Endothelial cell of umbilical vein (primary cell): Measurements from ENCODE around the gene TAS2R41. TPM values are rescaled to one million over a fixed set of nuclear protein-coding genes. Genes with fewer than 3 reads are reported as not detected.

Source experiments
- BruUV-seq: library from RNA; stranded (reverse); fragments of 400-500 nt; replicated peaks from 2 replicates; lab custom pipeline; 2021; lab: Mats Ljungman, UMichigan
- CTCF ChIA-PET: fragments of 300-600, 350-600 bp; sonication (Branson Sonifier 250); formaldehyde crosslinking; loops from one replicate; lab custom pipeline; 2021; ENCODE audit warnings: antibody characterized with exemption, inconsistent platforms; lab: Charles Lee
- POLR2A ChIA-PET: fragments of 300-600, 350-600 bp; sonication (Branson Sonifier 250); formaldehyde crosslinking; loops from one replicate; lab custom pipeline; 2021; ENCODE audit warnings: antibody characterized with exemption, inconsistent platforms; lab: Charles Lee
- DNase-seq: peaks from one replicate; pipeline ENCODE4 v3.0.0-alpha.2; 2011; ENCODE audit warnings: low read depth, low spot score
- FAIRE-seq: peaks from 2 replicates; lab custom pipeline; 2011; peaks lifted over from hg19 to GRCh38; lab: Jason Lieb, UNC
- H2AFZ ChIP-seq: 2 replicates; pipeline ENCODE4 v1.6.0; 2012; ENCODE audit warnings: low read depth, low read length, control low read depth, inconsistent platforms
- H3K27ac ChIP-seq: 2 replicates; pipeline ENCODE4 v1.5.1; 2011; ENCODE audit warnings: low read depth, mild to moderate bottlenecking, control low read depth, low read length, moderate library complexity; ENCODE audit not compliant: insufficient read depth
- H3K27me3 ChIP-seq, 2 experiments: 2 replicates each; pipeline versions ENCODE4 v1.6.0 to v1.6.1; 2011; ENCODE audit warnings: low read length in 2 of 2, mixed read lengths in 1 of 2; ENCODE audit not compliant: control insufficient read depth in 2 of 2, insufficient read depth in 2 of 2
- H3K36me3 ChIP-seq, 2 experiments: 2 replicates in 1 of 2; 3 replicates in 1 of 2; pipeline ENCODE4 v1.5.1; 2011; ENCODE audit warnings: low read length in 2 of 2, mild to moderate bottlenecking in 1 of 2, moderate library complexity in 1 of 2; ENCODE audit not compliant: control insufficient read depth in 2 of 2, insufficient read depth in 2 of 2; ENCODE audit errors: extremely low read depth in 1 of 2
- H3K4me1 ChIP-seq: 3 replicates; pipeline ENCODE4 v1.5.1; 2011; ENCODE audit warnings: mild to moderate bottlenecking, low read length; ENCODE audit not compliant: control insufficient read depth, insufficient read depth; ENCODE audit errors: extremely low read depth
- H3K4me2 ChIP-seq: 2 replicates; pipeline ENCODE4 v1.6.1; 2011; ENCODE audit warnings: low read length, control low read depth, mixed read lengths; ENCODE audit not compliant: insufficient read depth
- H3K4me3 ChIP-seq, 3 experiments: fragments of 200-600 bp in 1 of 3; sonication (generic), shearing (Covaris generic) in 1 of 3; replicated peaks in 1 of 3; 2 replicates each; pipeline ENCODE4 v1.5.1; 2011 to 2016; ENCODE audit warnings: control low read depth in 3 of 3, low read length in 3 of 3, mild to moderate bottlenecking in 2 of 3, inconsistent platforms in 1 of 3, low read depth in 1 of 3, moderate library complexity in 1 of 3; ENCODE audit not compliant: insufficient read depth in 1 of 3
- H3K79me2 ChIP-seq: 2 replicates; pipeline ENCODE4 v1.6.0; 2012; ENCODE audit warnings: low read length, inconsistent platforms; ENCODE audit not compliant: control insufficient read depth, insufficient read depth
- H3K9ac ChIP-seq: replicated peaks from 2 replicates; pipeline ENCODE3; 2011; ENCODE audit warnings: low read length, control low read depth; ENCODE audit not compliant: insufficient read depth; ENCODE audit errors: extremely low read depth
- H3K9me1 ChIP-seq: replicated peaks from 3 replicates; pipeline ENCODE4 v1.6.0; 2011; ENCODE audit warnings: mild to moderate bottlenecking, low read length; ENCODE audit not compliant: control insufficient read depth, insufficient read depth; ENCODE audit errors: extremely low read depth
- H3K9me3 ChIP-seq: replicated peaks from 2 replicates; pipeline ENCODE4 v1.5.1; 2012; ENCODE audit warnings: low read length, inconsistent platforms; ENCODE audit not compliant: control insufficient read depth, insufficient read depth
- H4K20me1 ChIP-seq: replicated peaks from 2 replicates; pipeline ENCODE3; 2011; ENCODE audit warnings: mild to moderate bottlenecking, low read length; ENCODE audit not compliant: control insufficient read depth, insufficient read depth; ENCODE audit errors: extremely low read depth
- EZH2 ChIP-seq: IDR thresholded peaks from 2 replicates; pipeline ENCODE4 v1.6.1; 2012; ENCODE audit warnings: borderline replicate concordance, low read depth, mild to moderate bottlenecking, moderate library complexity, low read length, inconsistent platforms; ENCODE audit not compliant: severe bottlenecking
- FOS ChIP-seq: IDR thresholded peaks from 2 replicates; pipeline ENCODE4 v1.6.1; 2011; ENCODE audit warnings: mild to moderate bottlenecking, low read length, moderate library complexity, borderline replicate concordance; ENCODE audit not compliant: insufficient read depth
- GATA2 ChIP-seq: IDR thresholded peaks from 2 replicates; pipeline ENCODE4 v1.7.0; 2011; ENCODE audit warnings: low read depth, mild to moderate bottlenecking, moderate library complexity, mixed read lengths, low read length; ENCODE audit not compliant: insufficient read length, insufficient read depth
- JUN ChIP-seq: IDR thresholded peaks from 2 replicates; pipeline ENCODE4 v1.6.1; 2011; ENCODE audit warnings: borderline replicate concordance, low read depth; ENCODE audit not compliant: insufficient read length, insufficient read depth
- MYC ChIP-seq: IDR thresholded peaks from one replicate; pipeline ENCODE4 v1.6.1; 2011; ENCODE audit warnings: mild to moderate bottlenecking, low read depth, low read length
- POLR2A ChIP-seq: IDR thresholded peaks from 2 replicates; pipeline ENCODE4 v1.6.1; 2012; ENCODE audit warnings: low read depth, mild to moderate bottlenecking, control low read depth, low read length
- POLR2AphosphoS5 ChIP-seq: IDR thresholded peaks from 2 replicates; pipeline ENCODE4 v1.6.1; 2012; ENCODE audit warnings: low read depth, mild to moderate bottlenecking, control low read depth, low read length, moderate library complexity; ENCODE audit not compliant: insufficient read depth
- dilution Hi-C: fragments of 300-500 bp; cut with MboI; formaldehyde crosslinking; loops from one replicate; pipeline ENCODE4 v1.15.0; 2019; ENCODE audit warnings: low sequenced_read_pairs; ENCODE audit not compliant: extremely low pct_ligation_motif_present
- intact Hi-C: fragments of 100-400 bp; cut with micrococcal nuclease; formaldehyde crosslinking; loops from one replicate; pipeline ENCODE4 v1.10.0; 2022
- polyA plus RNA-seq, 4 experiments: library from polyadenylated mRNA; depleted of rRNA in 3 of 4; stranded (reverse) in 3 of 4; unstranded in 1 of 4; fragments of >200 nt; gene quantifications; 2 replicates each; pipeline versions ENCODE4 v1.2.1 to v1.2.3, GENCODE V29; 2011 to 2012; ENCODE audit warnings: missing spikeins in 1 of 4
- total RNA-seq: library from RNA; stranded (reverse); gene quantifications from 2 replicates; pipeline ENCODE4 v1.2.3, GENCODE V29; 2021
- TF ChIP-seq, protein P1 (sequence below): IDR thresholded peaks from 2 replicates; pipeline ENCODE4 v1.6.1; 2011; ENCODE audit not compliant: insufficient read depth, insufficient read length
- TF ChIP-seq, protein P2 (sequence below), 2 donors: IDR thresholded peaks; 1 replicate in 1 of 2; 2 replicates in 1 of 2; pipeline ENCODE4 v1.5.1; 2011; ENCODE audit warnings: low read length in 2 of 2, mild to moderate bottlenecking in 2 of 2, moderate library complexity in 2 of 2, control low read depth in 1 of 2, inconsistent platforms in 1 of 2, low read depth in 1 of 2; ENCODE audit not compliant: insufficient read depth in 1 of 2; ENCODE audit errors: extremely low read depth in 1 of 2

Gene TAS2R41
- total and polyA plus RNA-seq, 2 donors (not counting 3 experiments of a cell fraction or from before 2014, with no cell fraction given): not detected

DNA sequence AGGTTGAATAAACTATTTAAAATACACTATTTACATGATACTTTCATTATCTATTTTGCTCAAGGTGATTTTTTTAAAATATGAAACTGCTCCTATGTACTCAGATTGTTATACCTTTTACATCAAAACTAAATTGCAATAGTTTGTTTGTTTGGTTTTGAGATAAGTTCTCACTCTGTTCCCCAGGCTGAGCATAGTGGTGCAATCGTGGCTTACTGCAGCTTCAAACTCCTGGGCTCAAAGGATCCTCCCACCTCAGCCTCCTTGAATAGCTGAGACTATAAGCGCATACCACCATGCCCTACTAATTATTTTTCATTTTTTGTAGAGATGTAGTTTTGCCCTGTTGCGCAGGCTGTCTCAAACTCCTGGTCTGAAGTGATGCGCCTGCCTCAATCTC, 21.7 kb upstream of the TAS2R41 start:
- Histone ChIP-seq H3K4me2 (no peak overlapping the region), H3K4me3 (no peak overlapping the region), H3K27ac (no peak overlapping the region), H3K27me3 (no peaks in the 10 kb centered on the region), H3K4me1 (peaks cover 13% of the 10 kb centered on the region), H3K36me3 (no peaks in the 10 kb centered on the region), H3K79me2 (no peaks in the 10 kb centered on the region), H4K20me1 (no peaks in the 10 kb centered on the region), H3K9ac (no peak overlapping the region), H3K9me3 (no peaks in the 10 kb centered on the region), H2AFZ (no peak overlapping the region), H3K9me1 (no peaks in the 10 kb centered on the region)
- dilution Hi-C loops (no loop called here), intact Hi-C loops (no loop called here)
- ChIA-PET CTCF (interaction anchor here (1.0 to 1.1 kb wide), 2 partner anchors 18 to 57 kb away, joined by 3 to 4 read pairs; no protein-coding TSS in a partner anchor), POLR2A (no interaction called here)
- DNase-seq (no peak), FAIRE-seq (no peak)
- TF ChIP-seq POLR2A (no peak), GATA2 (no peak), POLR2AphosphoS5 (no peak), EZH2 (no peak), FOS (no peak), JUN (no peak), MYC (no peak)
- TF ChIP-seq, protein P1, sequence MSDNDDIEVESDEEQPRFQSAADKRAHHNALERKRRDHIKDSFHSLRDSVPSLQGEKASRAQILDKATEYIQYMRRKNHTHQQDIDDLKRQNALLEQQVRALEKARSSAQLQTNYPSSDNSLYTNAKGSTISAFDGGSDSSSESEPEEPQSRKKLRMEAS: no peak
- TF ChIP-seq, protein P2, sequence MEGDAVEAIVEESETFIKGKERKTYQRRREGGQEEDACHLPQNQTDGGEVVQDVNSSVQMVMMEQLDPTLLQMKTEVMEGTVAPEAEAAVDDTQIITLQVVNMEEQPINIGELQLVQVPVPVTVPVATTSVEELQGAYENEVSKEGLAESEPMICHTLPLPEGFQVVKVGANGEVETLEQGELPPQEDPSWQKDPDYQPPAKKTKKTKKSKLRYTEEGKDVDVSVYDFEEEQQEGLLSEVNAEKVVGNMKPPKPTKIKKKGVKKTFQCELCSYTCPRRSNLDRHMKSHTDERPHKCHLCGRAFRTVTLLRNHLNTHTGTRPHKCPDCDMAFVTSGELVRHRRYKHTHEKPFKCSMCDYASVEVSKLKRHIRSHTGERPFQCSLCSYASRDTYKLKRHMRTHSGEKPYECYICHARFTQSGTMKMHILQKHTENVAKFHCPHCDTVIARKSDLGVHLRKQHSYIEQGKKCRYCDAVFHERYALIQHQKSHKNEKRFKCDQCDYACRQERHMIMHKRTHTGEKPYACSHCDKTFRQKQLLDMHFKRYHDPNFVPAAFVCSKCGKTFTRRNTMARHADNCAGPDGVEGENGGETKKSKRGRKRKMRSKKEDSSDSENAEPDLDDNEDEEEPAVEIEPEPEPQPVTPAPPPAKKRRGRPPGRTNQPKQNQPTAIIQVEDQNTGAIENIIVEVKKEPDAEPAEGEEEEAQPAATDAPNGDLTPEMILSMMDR (IDR thresholded peaks at IDR 0.05; ENCODE audit: extremely low read depth in 1 of 2, insufficient read depth in 1 of 2, low read depth in 1 of 2, low read length in 2 of 2): no peak
- no TSS peak for BruUV-seq
